ENCODE results near the gene CEMIP2. TPM values are rescaled to one million over a fixed set of nuclear protein-coding genes. Genes with fewer than 3 reads are reported as not detected.

Gene CEMIP2
- total and polyA plus RNA-seq, 2 of the 13 experiments (the other 11 are each of a cell fraction or from before 2014, with no cell fraction given), result 94.3 to 128 TPM

GRCh38 chr9:71680189-71680980 is 87.9 kb downstream of the CEMIP2 start (continued):
- TF ChIP-seq, protein P1, sequence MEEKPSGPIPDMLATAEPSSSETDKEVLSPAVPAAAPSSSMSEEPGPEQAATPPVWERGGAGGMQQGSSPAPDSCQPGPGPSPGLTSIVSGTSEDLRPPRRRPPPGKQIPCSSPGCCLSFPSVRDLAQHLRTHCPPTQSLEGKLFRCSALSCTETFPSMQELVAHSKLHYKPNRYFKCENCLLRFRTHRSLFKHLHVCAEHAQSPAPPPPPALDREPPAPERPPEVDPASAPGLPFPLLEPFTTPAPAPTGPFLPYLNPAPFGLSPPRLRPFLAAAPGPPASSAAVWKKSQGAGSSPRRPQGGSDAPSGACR (CRISPR knock-in tag; IDR thresholded peaks at IDR 0.05), result no peak
- TF ChIP-seq ZNF33B (CRISPR knock-in tag; IDR thresholded peaks at IDR 0.05) (no peak), ZNF337 (CRISPR knock-in tag; IDR thresholded peaks at IDR 0.05; ENCODE audit: borderline replicate concordance, low read depth) (no peak), NFAT5 (CRISPR knock-in tag; IDR thresholded peaks at IDR 0.05) (no peak), ZSCAN12 (CRISPR knock-in tag; IDR thresholded peaks at IDR 0.05) (no peak), ZNF3 (CRISPR knock-in tag; IDR thresholded peaks at IDR 0.05) (no peak), ATF7 (IDR thresholded peaks at IDR 0.05) (no peak), ATF7 (CRISPR knock-in tag; IDR thresholded peaks at IDR 0.05) (no peak), KMT2A (CRISPR knock-in tag; IDR thresholded peaks at IDR 0.05) (no peak), KLF9 (CRISPR knock-in tag; IDR thresholded peaks at IDR 0.05; ENCODE audit: low read depth) (no peak), NCOR1 (IDR thresholded peaks at IDR 0.05; ENCODE audit: borderline replicate concordance, low read length) (peak; percentile 69; the same call in 1 of the 2 replicates), ZNF546 (CRISPR knock-in tag; conservative IDR thresholded peaks at IDR 0.05) (no peak), SRY (CRISPR knock-in tag; IDR thresholded peaks at IDR 0.05) (no peak), ZNF547 (CRISPR knock-in tag; IDR thresholded peaks at IDR 0.05) (no peak), MAFK (conservative IDR thresholded peaks at IDR 0.05 in 1 of 2, IDR thresholded peaks at IDR 0.05 in 1 of 2; ENCODE audit: low read length in 2 of 2) (no peak), ZNF777 (CRISPR knock-in tag; IDR thresholded peaks at IDR 0.05) (no peak), ZNF510 (CRISPR knock-in tag; IDR thresholded peaks at IDR 0.05; ENCODE audit: low read depth) (no peak), AGO2 (optimal IDR thresholded peaks at IDR 0.05; ENCODE audit: low read depth, low read length) (no peak), ISX (CRISPR knock-in tag; conservative IDR thresholded peaks at IDR 0.05) (0 out of 2 replicates have a peak, but pooled peaks have one; percentile 20), NR2F1 (CRISPR knock-in tag; IDR thresholded peaks at IDR 0.05) (no peak), SPEN (CRISPR knock-in tag; IDR thresholded peaks at IDR 0.05; ENCODE audit: low read depth) (no peak), MED8 (CRISPR knock-in tag; IDR thresholded peaks at IDR 0.05; ENCODE audit: insufficient replicate concordance) (no peak), BHLHE40 (IDR thresholded peaks at IDR 0.05; ENCODE audit: low read length) (no peak), ZBTB49 (CRISPR knock-in tag; IDR thresholded peaks at IDR 0.05; ENCODE audit: borderline replicate concordance) (no peak)
